PC-9 (cell line): ENCODE measurements around the gene ITGAE. TPM values are rescaled to one million over a fixed set of nuclear protein-coding genes. Genes with fewer than 3 reads are reported as not detected.

Experiments used
- BruUV-seq: library from RNA; stranded (reverse); fragments of 400-500 nt; replicated peaks from 2 replicates; lab custom pipeline; 2021; lab: Mats Ljungman, UMichigan
- CTCF ChIA-PET: fragments of 300-600 bp; sonication (Branson Sonifier 250); formaldehyde crosslinking; loops from one replicate; lab custom pipeline; 2022; ENCODE audit warnings: antibody characterized with exemption; lab: Charles Lee
- POLR2A ChIA-PET: fragments of 300-600 bp; sonication (Branson Sonifier 250); formaldehyde crosslinking; loops from one replicate; lab custom pipeline; 2022; ENCODE audit warnings: antibody characterized with exemption; ENCODE audit not compliant: unreplicated experiment; lab: Charles Lee
- DNase-seq, 2 experiments: peaks; one replicate each; pipeline versions ENCODE4 v3.0.0 to v3.0.0-alpha.2; 2015 to 2022; ENCODE audit warnings: mixed read lengths in 1 of 2
- H2AFZ ChIP-seq: fragments of 200-600 bp; sonication (generic); 2 replicates; pipeline ENCODE4 v1.8.1; 2017; ENCODE audit warnings: antibody characterized with exemption
- H3F3A ChIP-seq: fragments of 200-600 bp; sonication (generic); 2 replicates; pipeline ENCODE4 v1.8.1; 2017; ENCODE audit warnings: antibody characterized with exemption, mild to moderate bottlenecking, low read depth; ENCODE audit not compliant: insufficient read depth
- H3K27ac ChIP-seq: fragments of 200-600 bp; sonication (generic); 2 replicates; pipeline ENCODE4 v1.6.1; 2016; ENCODE audit warnings: mixed run types
- H3K27me3 ChIP-seq: fragments of 200-600 bp; sonication (generic); 2 replicates; pipeline ENCODE4 v1.6.1; 2016; ENCODE audit warnings: low read depth, mixed run types; ENCODE audit not compliant: insufficient read depth
- H3K36me3 ChIP-seq: fragments of 200-600 bp; sonication (generic); 2 replicates; pipeline ENCODE4 v1.6.1; 2016; ENCODE audit warnings: low read depth, mixed run types
- H3K4me1 ChIP-seq: fragments of 200-600 bp; sonication (generic); replicated peaks from 2 replicates; pipeline ENCODE4 v1.6.1; 2016; ENCODE audit warnings: mixed run types; ENCODE audit not compliant: insufficient read depth
- H3K4me2 ChIP-seq: fragments of 200-600 bp; sonication (generic); 2 replicates; pipeline ENCODE4 v1.6.1; 2017; ENCODE audit warnings: mixed run types
- H3K4me3 ChIP-seq: fragments of 200-600 bp; sonication (generic); 2 replicates; pipeline ENCODE4 v1.6.1; 2016; ENCODE audit warnings: mixed run types
- H3K79me2 ChIP-seq: fragments of 200-600 bp; sonication (generic); 2 replicates; pipeline ENCODE4 v1.6.1; 2017; ENCODE audit warnings: low read depth, mixed run types
- H3K9me2 ChIP-seq: fragments of 200-600 bp; sonication (generic); 2 replicates; pipeline ENCODE4 v1.8.1; 2017; ENCODE audit warnings: mild to moderate bottlenecking; ENCODE audit not compliant: insufficient read depth
- H3K9me3 ChIP-seq: fragments of 200-600 bp; sonication (generic); 2 replicates; pipeline ENCODE4 v1.8.1; 2016; ENCODE audit warnings: low read depth; ENCODE audit not compliant: insufficient read depth
- H4K20me1 ChIP-seq: fragments of 200-600 bp; sonication (generic); 2 replicates; pipeline ENCODE4 v1.8.1; 2017; ENCODE audit not compliant: insufficient read depth
- CTCF ChIP-seq: fragments of 200-600 bp; sonication (generic); conservative IDR thresholded peaks from 2 replicates; pipeline ENCODE4 v1.6.1; 2017; ENCODE audit warnings: mixed run types, antibody characterized with exemption, mild to moderate bottlenecking, moderate library complexity
- EZH2 ChIP-seq: fragments of 200-600 bp; sonication (generic); IDR thresholded peaks from 2 replicates; pipeline ENCODE4 v1.8.0; 2017; ENCODE audit warnings: antibody characterized with exemption, low read depth
- intact Hi-C: fragments of 100-400 bp; cut with micrococcal nuclease; formaldehyde crosslinking; loops from one replicate; pipeline ENCODE4 v1.10.0; 2022; ENCODE audit not compliant: unreplicated experiment
- total RNA-seq: library from RNA; stranded (reverse); gene quantifications from 2 replicates; pipeline ENCODE4 v1.2.3, GENCODE V29; 2021

Gene ITGAE
- total RNA-seq, 1 experiment from 2014 or later = 52.8 TPM

DNA sequence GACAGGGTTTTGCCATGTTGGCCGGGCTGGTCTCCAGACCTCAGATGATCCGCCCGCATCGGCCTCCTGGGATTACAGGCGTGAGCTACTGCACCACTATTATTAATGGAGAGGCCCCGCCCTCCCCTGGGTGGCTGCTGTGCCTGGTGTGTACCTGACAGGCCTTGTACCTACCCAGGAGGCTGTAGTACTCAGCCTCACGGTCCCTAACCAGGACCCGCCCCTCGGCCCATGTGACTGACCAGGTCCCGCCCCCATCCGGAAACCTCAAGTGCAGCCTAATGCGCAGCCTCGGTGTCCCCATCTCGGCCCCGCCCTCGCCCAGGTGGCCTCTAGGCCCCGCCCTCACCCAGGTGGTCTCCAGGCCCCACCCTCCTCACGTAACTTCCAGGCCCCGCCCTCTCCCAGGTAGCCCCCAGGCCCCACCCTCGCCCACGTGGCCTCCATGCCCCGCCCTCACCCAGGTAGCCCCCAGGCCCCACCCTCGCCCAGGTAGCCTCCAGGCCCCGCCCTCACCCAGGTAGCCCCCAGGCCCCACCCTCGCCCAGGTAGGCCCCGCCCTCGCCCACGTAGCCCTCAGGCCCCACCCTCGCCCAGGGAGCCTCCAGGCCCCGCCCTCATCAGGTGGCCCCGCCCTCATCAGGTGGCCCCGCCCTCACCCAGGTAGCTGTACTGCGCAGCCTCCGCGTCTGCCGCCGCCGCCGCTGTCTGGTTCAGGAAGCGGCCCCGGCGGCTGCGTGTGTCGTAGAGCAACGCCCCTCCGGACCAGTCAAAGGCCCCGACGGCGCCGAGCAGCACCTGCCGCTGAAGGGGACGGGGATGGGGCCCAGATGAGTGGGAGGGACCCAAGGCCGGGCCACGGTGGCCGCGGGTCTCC, 46.3 kb downstream of the ITGAE start:
- Histone ChIP-seq H3K4me2 (peak overlapping the region; percentile 92), H4K20me1 (no peaks in the 10 kb centered on the region), H3K36me3 (no peaks in the 10 kb centered on the region), H3F3A (0 out of 2 replicates have a peak, but pooled peaks cover 3% of the 10 kb centered on the region), H3K27ac (peak overlapping the region; percentile 43), H3K79me2 (0 out of 2 replicates have a peak, but pooled peaks cover 4% of the 10 kb centered on the region), H3K9me2 (no peaks in the 10 kb centered on the region), H3K9me3 (no peaks in the 10 kb centered on the region; the same call in 1 of the 2 replicates), H3K4me1 (peaks cover 11% of the 10 kb centered on the region), H3K27me3 (no peaks in the 10 kb centered on the region), H2AFZ (peak overlapping the region; percentile 98), H3K4me3 (peak overlapping the region; percentile 94)
- intact Hi-C loops = loop anchor here (2.0 kb wide), 1 partner anchor 86 kb away; the partner anchor contains the start of genes EMC6 and TAX1BP3
- BruUV-seq = no TSS peak
- ChIA-PET POLR2A (interaction anchor here (0.5 to 1.6 kb wide), 8 partner anchors 15 to 1355 kb away, joined by 3 to 30 read pairs (median 4); no protein-coding TSS in a partner anchor), CTCF (interaction anchor here (0.6 to 1.0 kb wide), 5 partner anchors 52 to 750 kb away, joined by 3 to 18 read pairs (median 10); partner anchors contain the start of genes NCBP3 and P2RX5)
- TF ChIP-seq CTCF = no peak
- TF ChIP-seq EZH2 = no peak
- DNase-seq = peak; percentile 94 to 100

DNA sequence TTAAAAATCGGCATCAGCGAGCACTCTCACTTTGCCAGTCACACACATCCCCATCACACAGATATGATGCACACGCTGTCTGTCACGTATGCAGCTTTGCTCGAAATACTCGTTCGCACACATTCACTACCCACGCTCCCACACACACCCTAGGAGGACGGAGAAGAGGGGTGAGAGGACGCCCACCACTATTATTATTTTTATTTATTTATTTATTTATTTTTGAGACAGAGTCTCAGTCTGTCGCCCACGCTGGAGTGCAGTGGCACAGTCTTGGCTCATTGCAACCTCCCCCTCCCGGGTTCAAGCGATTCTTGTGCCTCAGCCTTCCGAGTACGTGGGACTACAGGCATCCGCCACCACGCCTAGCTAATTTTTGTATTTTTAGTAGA, 46.9 kb downstream of the ITGAE start:
- Histone ChIP-seq H3K36me3 (no peaks in the 10 kb centered on the region), H3K27me3 (no peaks in the 10 kb centered on the region), H3K9me2 (no peaks in the 10 kb centered on the region), H3K9me3 (no peaks in the 10 kb centered on the region), H4K20me1 (no peaks in the 10 kb centered on the region), H3K27ac (no peak overlapping the region), H3K79me2 (0 out of 2 replicates have a peak, but pooled peaks cover 4% of the 10 kb centered on the region), H2AFZ (peak overlapping the region; percentile 32; the same call in 1 of the 2 replicates), H3K4me2 (peak overlapping the region; percentile 65), H3K4me1 (peaks cover 11% of the 10 kb centered on the region), H3K4me3 (no peak overlapping the region), H3F3A (0 out of 2 replicates have a peak, but pooled peaks cover 3% of the 10 kb centered on the region)
- DNase-seq = no peak
- intact Hi-C loops = loop anchor here (2.0 kb wide), 1 partner anchor 85 kb away; the partner anchor contains the start of genes EMC6 and TAX1BP3
- ChIA-PET CTCF (interaction anchor here (0.6 kb wide), 1 partner anchor 90 kb away, joined by 3 read pairs; no protein-coding TSS in a partner anchor), POLR2A (interaction anchor here (0.5 to 1.6 kb wide), 2 partner anchors 16 to 87 kb away, joined by 4 to 30 read pairs; no protein-coding TSS in a partner anchor)
- BruUV-seq = no TSS peak
- TF ChIP-seq CTCF = no peak
- TF ChIP-seq EZH2 = no peak

GRCh38 chr17:3753624-3754023, 47.4 kb downstream of the ITGAE start:
- TF ChIP-seq CTCF = no peak
- TF ChIP-seq EZH2 = no peak
- H3K9me2 ChIP-seq = no peaks in the 10 kb centered on the region
- H3K4me1 ChIP-seq = peaks cover 11% of the 10 kb centered on the region
- H3K36me3 ChIP-seq = no peaks in the 10 kb centered on the region
- DNase-seq = no peak
- no peak overlapping the region for H3K27ac ChIP-seq
- H3K4me2 ChIP-seq = no peak overlapping the region
- no TSS peak for BruUV-seq
- no peak overlapping the region for H2AFZ ChIP-seq
- intact Hi-C loops = loop anchor here (2.0 kb wide), 1 partner anchor 85 kb away; the partner anchor contains the start of genes EMC6 and TAX1BP3
- H4K20me1 ChIP-seq = no peaks in the 10 kb centered on the region
- H3K27me3 ChIP-seq = no peaks in the 10 kb centered on the region
- 0 out of 2 replicates have a peak, but pooled peaks cover 3% of the 10 kb centered on the region for H3F3A ChIP-seq
- ChIA-PET POLR2A (no interaction called here), CTCF (no interaction called here)
- no peak overlapping the region for H3K4me3 ChIP-seq
- 0 out of 2 replicates have a peak, but pooled peaks cover 4% of the 10 kb centered on the region for H3K79me2 ChIP-seq
- no peaks in the 10 kb centered on the region for H3K9me3 ChIP-seq
